IPS-11a (cell line): ENCODE measurements around the gene OSBPL10.

ENCODE experiments used
- H3K4me3 ChIP-seq: one replicate; pipeline ENCODE4 v1.5.1; 2013; ENCODE audit warnings: low read depth, low read length, control low read depth

Gene OSBPL10

DNA sequence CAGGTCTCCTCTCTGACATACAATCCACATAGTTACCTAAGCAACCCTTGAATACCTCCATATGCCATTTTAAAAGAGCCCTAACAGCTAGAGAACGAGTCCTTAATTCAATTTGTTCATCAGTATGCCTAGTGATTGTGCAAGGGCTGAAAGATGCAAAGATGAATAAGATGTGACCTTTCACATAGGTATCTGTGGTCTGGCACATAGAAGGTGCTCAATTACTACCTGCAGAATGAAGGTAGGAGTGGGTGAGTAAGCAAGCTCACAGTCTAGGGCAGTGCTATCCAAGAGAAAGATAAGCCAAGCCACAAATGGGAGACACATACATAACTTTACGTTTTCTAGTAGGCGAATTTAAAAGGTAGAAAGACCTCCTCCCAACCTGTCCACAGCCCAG, 157.9 kb downstream of the OSBPL10 start:
- no peak overlapping the region for H3K4me3 ChIP-seq

DNA sequence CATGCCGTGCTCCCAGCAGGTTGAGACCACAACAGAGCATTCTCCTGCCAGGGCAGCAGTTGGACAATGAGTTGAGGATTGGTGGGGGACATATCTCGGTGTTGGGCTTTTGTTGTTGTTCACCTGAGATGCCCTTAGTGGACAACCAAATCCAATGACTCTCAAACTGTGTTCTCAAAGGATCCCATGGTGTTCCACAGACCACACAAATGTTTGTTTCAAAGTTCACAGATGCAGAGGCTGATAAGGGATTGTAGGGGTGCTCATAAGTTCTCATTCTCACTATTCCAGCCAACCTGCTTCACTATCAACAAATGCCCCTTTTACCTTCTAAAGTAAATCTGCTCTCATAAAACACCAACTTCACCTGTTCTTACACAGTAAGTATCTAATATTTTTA, 159.9 kb downstream of the OSBPL10 start:
- no peak overlapping the region for H3K4me3 ChIP-seq

DNA sequence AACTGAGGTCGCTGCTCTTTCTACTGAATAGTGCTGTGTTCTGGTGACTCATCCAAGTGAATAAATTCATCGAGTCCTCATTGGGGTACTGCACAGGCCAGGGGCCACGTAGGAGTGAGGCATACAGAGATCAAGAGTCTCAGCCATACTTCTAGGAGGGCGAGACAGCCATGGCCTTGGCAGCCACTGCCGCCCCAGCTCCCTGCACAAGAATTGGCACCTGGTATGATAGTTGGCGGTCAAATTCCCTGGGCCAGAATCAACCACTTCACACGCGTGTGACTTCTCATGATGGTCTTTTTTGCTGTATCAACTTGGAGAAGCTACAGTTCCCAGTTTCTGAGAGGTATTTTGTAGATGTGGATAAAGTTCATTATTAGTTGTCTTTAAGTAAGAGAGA, 161.6 kb downstream of the OSBPL10 start:
- H3K4me3 ChIP-seq: no peak overlapping the region

- H3K4me3 ChIP-seq: no peak overlapping the region
Measured at GRCh38 chr3:31817411-31817966, 163.6 kb downstream of the OSBPL10 start.

GRCh38 chr3:31815631-31816440, 165.2 kb downstream of the OSBPL10 start:
- H3K4me3 ChIP-seq: no peak overlapping the region

- H3K4me3 ChIP-seq: no peak overlapping the region
Measured at GRCh38 chr3:31815006-31815405, 166.1 kb downstream of the OSBPL10 start.

DNA sequence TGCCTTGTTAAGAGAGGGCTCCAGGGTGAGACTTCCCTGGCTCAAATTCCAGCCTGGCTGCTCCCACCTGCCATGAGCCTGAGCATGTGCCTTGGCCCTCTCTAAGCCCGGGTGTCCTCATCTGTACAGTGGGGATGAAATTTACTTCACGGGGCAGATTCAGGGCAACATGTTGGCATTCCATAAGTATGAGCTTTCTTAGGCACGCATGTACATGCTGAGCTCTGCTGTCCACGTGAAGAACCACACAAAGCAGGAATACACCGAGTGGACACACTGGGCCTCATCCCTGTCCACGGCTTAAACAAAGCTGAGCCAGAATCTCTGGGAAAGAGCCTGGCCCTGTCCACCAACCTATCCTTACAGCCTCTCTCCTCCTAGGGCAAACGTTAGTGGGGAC, 167.4 kb downstream of the OSBPL10 start:
- H3K4me3 ChIP-seq: no peak overlapping the region

- no peak overlapping the region for H3K4me3 ChIP-seq
Measured at GRCh38 chr3:31813197-31813596, 167.9 kb downstream of the OSBPL10 start.

GRCh38 chr3:31810991-31811433, 170.1 kb downstream of the OSBPL10 start:
- no peak overlapping the region for H3K4me3 ChIP-seq

DNA sequence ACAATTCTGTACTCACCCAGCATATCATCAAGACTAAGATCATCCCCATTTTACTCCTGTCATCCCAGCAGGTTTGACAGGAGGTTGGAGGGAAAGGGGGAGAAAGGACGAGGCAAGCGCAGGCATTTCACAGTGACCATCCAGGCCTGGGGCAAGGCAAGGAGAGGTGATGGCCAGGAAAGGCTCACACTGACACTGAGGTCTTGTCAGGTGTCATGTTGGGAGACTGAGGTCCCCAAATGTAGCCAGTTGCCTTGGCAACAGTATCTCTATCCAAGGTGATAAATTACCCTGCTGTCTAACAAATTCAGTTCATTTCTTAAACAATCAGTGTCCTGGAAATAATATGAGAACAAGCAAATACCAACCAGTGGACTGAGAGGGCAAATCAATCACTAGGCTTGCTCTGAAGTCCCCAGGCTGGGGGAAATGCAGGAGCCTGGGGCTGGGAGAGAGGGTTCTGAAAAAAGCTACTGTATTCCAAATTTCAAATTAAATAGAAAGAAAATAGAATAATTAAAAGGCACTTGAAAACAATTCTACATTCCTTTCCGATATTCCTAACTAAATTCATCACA, 172.8 kb downstream of the OSBPL10 start:
- no peak overlapping the region for H3K4me3 ChIP-seq

- no peak overlapping the region for H3K4me3 ChIP-seq
Measured at GRCh38 chr3:31804251-31805051, 176.6 kb downstream of the OSBPL10 start.

GRCh38 chr3:31802981-31803740, 177.9 kb downstream of the OSBPL10 start:
- H3K4me3 ChIP-seq: no peak overlapping the region

DNA sequence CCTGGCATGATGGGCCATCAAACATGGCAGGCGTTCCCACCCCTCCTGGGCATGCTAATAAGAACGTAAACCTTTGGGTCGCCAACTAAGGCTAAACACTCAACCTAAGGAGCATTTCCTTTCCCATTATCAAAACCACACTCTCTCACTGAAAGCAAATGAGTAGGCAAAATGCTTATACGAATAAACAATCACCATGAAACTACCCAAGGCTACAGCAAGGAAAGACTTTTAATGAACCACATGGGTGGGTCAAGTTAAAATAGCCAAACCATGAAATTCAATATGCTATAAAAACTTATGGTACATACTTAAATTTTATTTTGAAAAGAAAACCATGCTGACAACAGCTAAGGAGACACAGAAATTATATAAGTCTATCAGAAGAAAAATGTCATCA, 180.6 kb downstream of the OSBPL10 start:
- no peak overlapping the region for H3K4me3 ChIP-seq

DNA sequence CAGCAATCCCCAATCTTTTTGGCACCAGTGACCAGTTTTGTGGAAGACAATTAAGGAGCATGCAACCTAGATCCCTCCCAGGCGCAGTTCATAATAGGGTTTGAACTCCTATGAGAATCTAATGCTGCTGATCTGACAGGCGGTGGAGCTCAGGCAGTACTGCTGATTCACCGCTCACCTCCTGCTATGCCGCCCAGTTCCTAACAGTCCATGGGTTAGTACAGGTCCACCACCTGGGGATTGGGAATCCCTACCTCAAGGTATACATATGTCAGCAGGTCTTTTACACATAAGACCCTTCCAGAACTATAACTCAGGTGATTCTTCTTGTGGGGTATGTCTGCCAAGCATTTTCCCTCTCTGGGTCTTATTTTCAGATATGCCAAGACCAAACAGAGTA, 182.2 kb downstream of the OSBPL10 start:
- no peak overlapping the region for H3K4me3 ChIP-seq

DNA sequence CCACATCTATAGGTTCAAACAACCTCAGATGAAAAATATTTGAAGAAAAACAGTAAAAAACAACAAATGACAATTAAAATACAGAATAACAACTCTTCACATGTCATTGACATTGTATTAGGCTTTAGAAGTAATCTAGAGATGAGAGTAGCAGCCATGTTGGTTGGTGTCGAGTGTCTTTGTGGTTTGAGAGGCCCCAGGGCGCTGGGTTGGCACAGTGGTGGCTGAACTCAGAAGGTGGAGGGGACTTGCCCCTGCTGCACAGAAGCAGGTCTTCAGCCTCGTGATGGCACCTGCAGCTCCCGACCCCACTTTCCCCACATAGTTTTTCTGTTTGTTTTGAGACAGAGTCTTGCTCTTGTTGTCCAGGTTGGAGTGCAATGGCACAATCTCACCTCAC, 187.2 kb downstream of the OSBPL10 start:
- H3K4me3 ChIP-seq: no peak overlapping the region

DNA sequence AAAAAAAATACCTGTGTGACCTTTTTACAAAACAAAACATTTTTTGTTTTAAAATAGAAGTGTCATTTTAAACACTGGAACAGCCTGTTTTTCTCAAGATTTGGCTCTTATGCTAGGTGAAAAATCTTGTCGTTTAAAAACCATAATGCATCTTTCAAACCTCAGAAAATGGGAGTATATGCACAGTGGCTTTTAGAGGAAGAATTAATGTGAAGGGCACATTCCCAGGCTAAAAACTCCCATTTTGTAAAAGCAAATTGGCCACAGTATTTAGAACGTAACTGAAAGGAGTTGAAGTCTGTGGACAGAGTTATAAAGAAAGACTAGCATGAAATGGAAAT, 190.0 kb downstream of the OSBPL10 start:
- no peak overlapping the region for H3K4me3 ChIP-seq

- no peak overlapping the region for H3K4me3 ChIP-seq
Measured at GRCh38 chr3:31790193-31791089, 190.6 kb downstream of the OSBPL10 start.

DNA sequence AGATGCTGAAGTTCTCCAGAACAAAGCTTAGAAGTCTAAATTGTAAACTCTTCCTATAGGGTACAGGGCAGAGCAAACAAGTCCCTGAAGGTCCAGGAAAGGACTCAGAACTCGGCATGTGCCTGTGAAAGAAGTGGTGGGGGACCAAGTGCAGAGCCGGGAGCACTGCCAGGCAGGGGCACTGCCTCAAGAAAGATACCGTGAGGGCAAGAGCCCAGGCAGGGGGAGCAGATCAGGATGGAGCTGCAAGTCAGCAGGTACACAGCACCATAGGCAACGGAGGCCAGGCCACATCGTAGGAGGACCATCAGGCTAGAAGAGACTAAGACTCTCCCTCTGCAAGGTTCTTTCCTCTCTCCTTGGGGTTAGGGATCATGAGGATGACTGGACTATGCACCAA, 191.6 kb downstream of the OSBPL10 start:
- H3K4me3 ChIP-seq: no peak overlapping the region

- no peak overlapping the region for H3K4me3 ChIP-seq
Measured at GRCh38 chr3:31785734-31786133, 195.3 kb downstream of the OSBPL10 start.

DNA sequence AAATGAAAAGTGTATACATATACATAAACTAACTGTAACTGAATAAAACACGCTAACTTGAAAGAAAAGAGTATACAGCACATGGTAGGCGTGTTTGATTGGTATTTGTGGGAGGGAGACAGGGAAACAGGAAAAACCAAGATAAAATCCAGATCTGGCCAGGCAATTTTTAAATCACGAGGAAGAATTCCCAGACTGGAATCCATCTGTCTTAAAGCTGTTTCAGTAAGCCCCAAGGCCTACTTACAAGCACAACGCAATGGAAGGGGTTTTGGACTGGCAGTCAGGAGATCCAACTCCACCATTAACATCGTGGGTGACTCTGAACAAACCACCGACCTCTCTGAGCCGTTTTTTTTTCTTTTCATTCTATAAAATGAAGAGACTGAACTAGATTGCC, 195.8 kb downstream of the OSBPL10 start:
- H3K4me3 ChIP-seq: no peak overlapping the region
